Measurements from ENCODE around the gene SHANK3.

SHANK3 gene

GRCh38 chr22:50716290-50717024 lies 43.8 kb downstream of the SHANK3 start:
- DNase-seq (no peak), ATAC-seq (no peak)
- H3K27me3 Mint-ChIP-seq: no peaks in the 10 kb centered on the region
- no peak overlapping the region for H3K4me3 Mint-ChIP-seq
- no peaks in the 10 kb centered on the region for H3K4me1 Mint-ChIP-seq
- no peaks in the 10 kb centered on the region for H3K36me3 Mint-ChIP-seq (ENCODE audit: low read depth)
- no peak overlapping the region for H3K27ac Mint-ChIP-seq
- no peaks in the 10 kb centered on the region for H3K9me3 Mint-ChIP-seq

DNA sequence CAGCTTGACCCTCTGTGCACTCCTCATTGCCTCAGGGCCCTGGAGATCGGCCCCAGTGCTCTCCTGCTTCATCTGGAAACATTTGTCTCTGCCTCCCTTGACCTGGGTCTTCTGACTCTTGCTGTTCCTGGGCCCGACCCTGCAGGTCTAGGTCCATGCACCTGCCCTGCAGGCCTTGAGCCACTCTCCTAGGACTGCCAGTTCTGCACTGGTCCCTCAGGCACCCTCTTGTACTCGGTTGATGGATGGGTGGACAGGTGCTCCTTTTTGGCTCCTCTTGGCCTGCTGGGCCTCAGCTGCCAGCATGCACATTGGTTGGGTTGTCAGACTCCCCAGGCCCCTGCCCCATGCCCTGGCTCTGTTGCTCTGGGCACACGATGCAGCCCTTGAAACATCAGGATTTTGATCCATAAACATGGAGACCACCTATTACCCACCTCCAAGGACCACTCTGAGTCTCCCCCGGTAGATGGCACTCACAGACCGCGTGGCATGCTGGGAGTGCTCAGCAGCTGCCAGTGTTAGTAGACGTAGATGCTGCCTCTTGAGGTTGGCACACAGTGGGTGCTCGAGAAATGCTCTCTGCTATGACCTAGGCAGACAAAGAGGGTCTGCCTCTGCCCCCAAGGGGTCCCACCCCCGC lies 45.2 kb downstream of the SHANK3 start:
- H3K9me3 Mint-ChIP-seq: no peaks in the 10 kb centered on the region
- no peaks in the 10 kb centered on the region for H3K27me3 Mint-ChIP-seq
- no peak for DNase-seq
- no peak overlapping the region for H3K4me3 Mint-ChIP-seq
- H3K4me1 Mint-ChIP-seq: no peaks in the 10 kb centered on the region
- H3K27ac Mint-ChIP-seq: no peak overlapping the region
- no peaks in the 10 kb centered on the region for H3K36me3 Mint-ChIP-seq (ENCODE audit: low read depth)
- no peak for ATAC-seq

GRCh38 chr22:50718352-50718709 lies 45.7 kb downstream of the SHANK3 start:
- no peak overlapping the region for H3K27ac Mint-ChIP-seq
- DNase-seq (no peak), ATAC-seq (no peak)
- H3K4me3 Mint-ChIP-seq: no peak overlapping the region
- no peaks in the 10 kb centered on the region for H3K4me1 Mint-ChIP-seq
- no peaks in the 10 kb centered on the region for H3K36me3 Mint-ChIP-seq (ENCODE audit: low read depth)
- no peaks in the 10 kb centered on the region for H3K27me3 Mint-ChIP-seq
- H3K9me3 Mint-ChIP-seq: no peaks in the 10 kb centered on the region

- ATAC-seq: no peak
- Mint-ChIP-seq H3K4me1 (no peaks in the 10 kb centered on the region), H3K27me3 (no peaks in the 10 kb centered on the region), H3K4me3 (no peak overlapping the region), H3K36me3 (ENCODE audit: low read depth) (no peaks in the 10 kb centered on the region), H3K27ac (no peak overlapping the region), H3K9me3 (no peaks in the 10 kb centered on the region)
- DNase-seq: no peak
Measured at GRCh38 chr22:50719814-50720300, 47.2 kb downstream of the SHANK3 start.

GRCh38 chr22:50720301-50721256 lies 48.0 kb downstream of the SHANK3 start:
- DNase-seq (no peak), ATAC-seq (no peak)
- Mint-ChIP-seq H3K36me3 (ENCODE audit: low read depth) (no peaks in the 10 kb centered on the region), H3K4me3 (no peak overlapping the region), H3K27me3 (no peaks in the 10 kb centered on the region), H3K9me3 (no peaks in the 10 kb centered on the region), H3K4me1 (no peaks in the 10 kb centered on the region), H3K27ac (no peak overlapping the region)

DNA sequence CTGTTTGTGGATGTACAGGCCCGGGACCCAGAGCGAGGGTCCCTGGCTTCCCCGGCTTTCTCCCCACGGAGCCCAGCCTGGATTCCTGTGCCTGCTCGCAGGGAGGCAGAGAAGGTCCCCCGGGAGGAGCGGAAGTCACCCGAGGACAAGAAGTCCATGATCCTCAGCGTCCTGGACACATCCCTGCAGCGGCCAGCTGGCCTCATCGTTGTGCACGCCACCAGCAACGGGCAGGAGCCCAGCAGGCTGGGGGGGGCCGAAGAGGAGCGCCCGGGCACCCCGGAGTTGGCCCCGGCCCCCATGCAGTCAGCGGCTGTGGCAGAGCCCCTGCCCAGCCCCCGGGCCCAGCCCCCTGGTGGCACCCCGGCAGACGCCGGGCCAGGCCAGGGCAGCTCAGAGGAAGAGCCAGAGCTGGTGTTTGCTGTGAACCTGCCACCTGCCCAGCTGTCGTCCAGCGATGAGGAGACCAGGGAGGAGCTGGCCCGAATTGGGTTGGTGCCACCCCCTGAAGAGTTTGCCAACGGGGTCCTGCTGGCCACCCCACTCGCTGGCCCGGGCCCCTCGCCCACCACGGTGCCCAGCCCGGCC lies 48.7 kb downstream of the SHANK3 start:
- H3K27me3 Mint-ChIP-seq: no peaks in the 10 kb centered on the region
- H3K4me3 Mint-ChIP-seq: no peak overlapping the region

GRCh38 chr22:50722048-50722701 lies 49.6 kb downstream of the SHANK3 start:
- DNase-seq (no peak), ATAC-seq (no peak)
- Mint-ChIP-seq H3K36me3 (ENCODE audit: low read depth) (no peaks in the 10 kb centered on the region), H3K9me3 (no peaks in the 10 kb centered on the region), H3K4me3 (no peak overlapping the region), H3K27me3 (no peaks in the 10 kb centered on the region), H3K27ac (no peak overlapping the region), H3K4me1 (no peaks in the 10 kb centered on the region)

More for the DNA sequence above, 48.7 kb downstream of the SHANK3 start:
- H3K4me1 Mint-ChIP-seq: no peaks in the 10 kb centered on the region
- ATAC-seq: no peak
- no peaks in the 10 kb centered on the region for H3K36me3 Mint-ChIP-seq (ENCODE audit: low read depth)
- H3K9me3 Mint-ChIP-seq: no peaks in the 10 kb centered on the region
- no peak for DNase-seq
- H3K27ac Mint-ChIP-seq: no peak overlapping the region
